GM23338 (cell line): ENCODE measurements around the gene CREB3L2. TPM values are rescaled to one million over a fixed set of nuclear protein-coding genes. Genes with fewer than 3 reads are reported as not detected.

Experiments
- ATAC-seq: fragments of 200-7000 bp; cut with Tn5 transposase; 3 replicates; pipeline ENCODE4 v1.9.1; 2020
- DNase-seq: peaks from one replicate; pipeline ENCODE4 v3.0.0-alpha.2; 2015; ENCODE audit warnings: low spot score
- H2AFZ ChIP-seq: fragments of 200-600 bp; sonication (generic); 2 replicates; pipeline ENCODE4 v1.8.0; 2016; ENCODE audit warnings: antibody characterized with exemption, mild to moderate bottlenecking, moderate library complexity
- H3F3A ChIP-seq: fragments of 200-600 bp; sonication (generic); replicated peaks from 2 replicates; pipeline ENCODE4 v1.8.0; 2017; ENCODE audit warnings: antibody characterized with exemption, mixed run types, low read depth
- H3K27ac ChIP-seq: fragments of 200-600 bp; sonication (generic); 2 replicates; pipeline ENCODE4 v1.6.1; 2016; ENCODE audit warnings: low read depth
- H3K27me3 ChIP-seq: fragments of 200-600 bp; sonication (generic); 2 replicates; pipeline ENCODE4 v1.8.0; 2016; ENCODE audit warnings: mild to moderate bottlenecking, mixed run types, moderate library complexity; ENCODE audit not compliant: insufficient read depth
- H3K36me3 ChIP-seq: fragments of 200-600 bp; sonication (generic); 2 replicates; pipeline ENCODE4 v1.8.0; 2016; ENCODE audit warnings: mild to moderate bottlenecking; ENCODE audit not compliant: insufficient read depth
- H3K4me1 ChIP-seq: fragments of 200-600 bp; sonication (generic); 2 replicates; pipeline ENCODE4 v1.8.0; 2016; ENCODE audit warnings: mild to moderate bottlenecking, moderate library complexity; ENCODE audit not compliant: insufficient read depth
- H3K4me2 ChIP-seq: fragments of 200-600 bp; sonication (generic); 2 replicates; pipeline ENCODE4 v1.7.1; 2017; ENCODE audit warnings: mixed run types
- H3K4me3 ChIP-seq: fragments of 200-600 bp; sonication (generic); 2 replicates; pipeline ENCODE4 v1.6.1; 2016; ENCODE audit warnings: mixed run types
- H3K79me2 ChIP-seq: fragments of 200-600 bp; sonication (generic); replicated peaks from 2 replicates; pipeline ENCODE4 v1.8.0; 2017; ENCODE audit warnings: mild to moderate bottlenecking; ENCODE audit not compliant: insufficient read depth
- H3K9me2 ChIP-seq: fragments of 200-600 bp; sonication (generic); 2 replicates; pipeline ENCODE4 v1.8.0; 2017; ENCODE audit not compliant: insufficient read depth
- H4K20me1 ChIP-seq: fragments of 200-600 bp; sonication (generic); replicated peaks from 2 replicates; pipeline ENCODE4 v1.8.0; 2017; ENCODE audit warnings: mild to moderate bottlenecking; ENCODE audit not compliant: insufficient read depth
- H3K27ac Mint-ChIP-seq: 2 replicates; pipeline ENCODE4 v1.8.0; 2020; ENCODE audit warnings: inconsistent platforms, mild to moderate bottlenecking, moderate library complexity, mixed read lengths
- H3K27me3 Mint-ChIP-seq: 3 replicates; pipeline ENCODE4 v1.8.0; 2022; ENCODE audit warnings: low read depth, mild to moderate bottlenecking, moderate library complexity, mixed read lengths, inconsistent platforms; ENCODE audit not compliant: insufficient read depth, poor library complexity
- H3K36me3 Mint-ChIP-seq: 3 replicates; pipeline ENCODE4 v1.8.0; 2021; ENCODE audit warnings: low read depth, mild to moderate bottlenecking, inconsistent platforms, moderate library complexity, mixed read lengths
- H3K4me1 Mint-ChIP-seq: 3 replicates; pipeline ENCODE4 v1.8.0; 2020; ENCODE audit warnings: mild to moderate bottlenecking, inconsistent platforms, mixed read lengths
- H3K4me3 Mint-ChIP-seq: 3 replicates; pipeline ENCODE4 v1.8.0; 2021; ENCODE audit warnings: moderate library complexity, mild to moderate bottlenecking, inconsistent platforms, mixed read lengths
- H3K9me3 Mint-ChIP-seq: 3 replicates; pipeline ENCODE4 v1.8.0; 2020; ENCODE audit warnings: moderate library complexity, mild to moderate bottlenecking, inconsistent platforms, mixed read lengths
- CTCF ChIP-seq, 2 experiments: fragments of 200-600 bp in 1 of 2; sonication (generic) in 1 of 2; conservative IDR thresholded peaks; 2 replicates each; pipeline versions ENCODE4 v1.5.1 to v1.6.1; 2016 to 2017; ENCODE audit warnings: antibody characterized with exemption in 2 of 2, low read depth in 2 of 2, mild to moderate bottlenecking in 2 of 2, moderate library complexity in 1 of 2
- EZH2 ChIP-seq: fragments of 200-600 bp; sonication (generic); IDR thresholded peaks from one replicate; pipeline ENCODE4 v1.8.0; 2017; ENCODE audit warnings: antibody characterized with exemption, mild to moderate bottlenecking, low read depth; ENCODE audit not compliant: unreplicated experiment
- POLR2AphosphoS5 ChIP-seq: IDR thresholded peaks from 2 replicates; pipeline ENCODE4 v1.6.1; 2016; ENCODE audit warnings: antibody characterized with exemption, low read depth
- polyA plus RNA-seq: library from polyadenylated mRNA; unstranded; fragments of >200 nt; fragmentation: Nextera tagmentation; extraction: Ambion mirVana; gene quantifications from 2 replicates; pipeline ENCODE4 v1.2.1, GENCODE V29; 2016
- total RNA-seq: library from RNA; depleted of rRNA; stranded (reverse); fragments of >200 nt; shearing (Covaris generic); gene quantifications from 2 replicates; pipeline ENCODE4 v1.2.3, GENCODE V29; 2014
- TF ChIP-seq, protein P1 (sequence below): fragments of 250-450 bp; sonication (Bioruptor Pico); IDR thresholded peaks from 2 replicates; pipeline ENCODE4 v1.5.0; 2020; ENCODE audit warnings: mild to moderate bottlenecking, moderate library complexity
- TF ChIP-seq, protein P2 (sequence below): IDR thresholded peaks from one replicate; pipeline ENCODE4 v1.6.1; 2018; ENCODE audit warnings: antibody characterized with exemption; ENCODE audit not compliant: unreplicated experiment

CREB3L2 gene
- total and polyA plus RNA-seq, 2 experiments from 2014 or later: 14.5 to 27.1 TPM

GRCh38 chr7:137980308-137980707 lies 21.6 kb downstream of the CREB3L2 start:
- Histone ChIP-seq H4K20me1 (peaks cover 3% of the 10 kb centered on the region), H3K79me2 (peaks cover 99% of the 10 kb centered on the region), H3K9me2 (no peaks in the 10 kb centered on the region), H3K36me3 (no peaks in the 10 kb centered on the region; the same call in 1 of the 2 replicates), H3F3A (no peaks in the 10 kb centered on the region), H3K27me3 (no peaks in the 10 kb centered on the region), H3K4me2 (no peak overlapping the region), H3K27ac (no peak overlapping the region), H3K4me3 (no peak overlapping the region), H3K4me1 (peaks cover 9% of the 10 kb centered on the region), H2AFZ (no peak overlapping the region)
- H3K36me3 Mint-ChIP-seq: peaks cover 28% of the 10 kb centered on the region
- 0 out of 2 replicates have a peak overlapping the region, but pooled peaks have one; percentile 38 for H3K27ac Mint-ChIP-seq
- no peak overlapping the region for H3K4me3 Mint-ChIP-seq
- H3K27me3 Mint-ChIP-seq: peaks cover 6% of the 10 kb centered on the region
- ATAC-seq: no peak
- H3K4me1 Mint-ChIP-seq: peaks cover 21% of the 10 kb centered on the region
- H3K9me3 Mint-ChIP-seq: peaks cover 4% of the 10 kb centered on the region; the same call in 2 of the 3 replicates
- TF ChIP-seq, protein P1, sequence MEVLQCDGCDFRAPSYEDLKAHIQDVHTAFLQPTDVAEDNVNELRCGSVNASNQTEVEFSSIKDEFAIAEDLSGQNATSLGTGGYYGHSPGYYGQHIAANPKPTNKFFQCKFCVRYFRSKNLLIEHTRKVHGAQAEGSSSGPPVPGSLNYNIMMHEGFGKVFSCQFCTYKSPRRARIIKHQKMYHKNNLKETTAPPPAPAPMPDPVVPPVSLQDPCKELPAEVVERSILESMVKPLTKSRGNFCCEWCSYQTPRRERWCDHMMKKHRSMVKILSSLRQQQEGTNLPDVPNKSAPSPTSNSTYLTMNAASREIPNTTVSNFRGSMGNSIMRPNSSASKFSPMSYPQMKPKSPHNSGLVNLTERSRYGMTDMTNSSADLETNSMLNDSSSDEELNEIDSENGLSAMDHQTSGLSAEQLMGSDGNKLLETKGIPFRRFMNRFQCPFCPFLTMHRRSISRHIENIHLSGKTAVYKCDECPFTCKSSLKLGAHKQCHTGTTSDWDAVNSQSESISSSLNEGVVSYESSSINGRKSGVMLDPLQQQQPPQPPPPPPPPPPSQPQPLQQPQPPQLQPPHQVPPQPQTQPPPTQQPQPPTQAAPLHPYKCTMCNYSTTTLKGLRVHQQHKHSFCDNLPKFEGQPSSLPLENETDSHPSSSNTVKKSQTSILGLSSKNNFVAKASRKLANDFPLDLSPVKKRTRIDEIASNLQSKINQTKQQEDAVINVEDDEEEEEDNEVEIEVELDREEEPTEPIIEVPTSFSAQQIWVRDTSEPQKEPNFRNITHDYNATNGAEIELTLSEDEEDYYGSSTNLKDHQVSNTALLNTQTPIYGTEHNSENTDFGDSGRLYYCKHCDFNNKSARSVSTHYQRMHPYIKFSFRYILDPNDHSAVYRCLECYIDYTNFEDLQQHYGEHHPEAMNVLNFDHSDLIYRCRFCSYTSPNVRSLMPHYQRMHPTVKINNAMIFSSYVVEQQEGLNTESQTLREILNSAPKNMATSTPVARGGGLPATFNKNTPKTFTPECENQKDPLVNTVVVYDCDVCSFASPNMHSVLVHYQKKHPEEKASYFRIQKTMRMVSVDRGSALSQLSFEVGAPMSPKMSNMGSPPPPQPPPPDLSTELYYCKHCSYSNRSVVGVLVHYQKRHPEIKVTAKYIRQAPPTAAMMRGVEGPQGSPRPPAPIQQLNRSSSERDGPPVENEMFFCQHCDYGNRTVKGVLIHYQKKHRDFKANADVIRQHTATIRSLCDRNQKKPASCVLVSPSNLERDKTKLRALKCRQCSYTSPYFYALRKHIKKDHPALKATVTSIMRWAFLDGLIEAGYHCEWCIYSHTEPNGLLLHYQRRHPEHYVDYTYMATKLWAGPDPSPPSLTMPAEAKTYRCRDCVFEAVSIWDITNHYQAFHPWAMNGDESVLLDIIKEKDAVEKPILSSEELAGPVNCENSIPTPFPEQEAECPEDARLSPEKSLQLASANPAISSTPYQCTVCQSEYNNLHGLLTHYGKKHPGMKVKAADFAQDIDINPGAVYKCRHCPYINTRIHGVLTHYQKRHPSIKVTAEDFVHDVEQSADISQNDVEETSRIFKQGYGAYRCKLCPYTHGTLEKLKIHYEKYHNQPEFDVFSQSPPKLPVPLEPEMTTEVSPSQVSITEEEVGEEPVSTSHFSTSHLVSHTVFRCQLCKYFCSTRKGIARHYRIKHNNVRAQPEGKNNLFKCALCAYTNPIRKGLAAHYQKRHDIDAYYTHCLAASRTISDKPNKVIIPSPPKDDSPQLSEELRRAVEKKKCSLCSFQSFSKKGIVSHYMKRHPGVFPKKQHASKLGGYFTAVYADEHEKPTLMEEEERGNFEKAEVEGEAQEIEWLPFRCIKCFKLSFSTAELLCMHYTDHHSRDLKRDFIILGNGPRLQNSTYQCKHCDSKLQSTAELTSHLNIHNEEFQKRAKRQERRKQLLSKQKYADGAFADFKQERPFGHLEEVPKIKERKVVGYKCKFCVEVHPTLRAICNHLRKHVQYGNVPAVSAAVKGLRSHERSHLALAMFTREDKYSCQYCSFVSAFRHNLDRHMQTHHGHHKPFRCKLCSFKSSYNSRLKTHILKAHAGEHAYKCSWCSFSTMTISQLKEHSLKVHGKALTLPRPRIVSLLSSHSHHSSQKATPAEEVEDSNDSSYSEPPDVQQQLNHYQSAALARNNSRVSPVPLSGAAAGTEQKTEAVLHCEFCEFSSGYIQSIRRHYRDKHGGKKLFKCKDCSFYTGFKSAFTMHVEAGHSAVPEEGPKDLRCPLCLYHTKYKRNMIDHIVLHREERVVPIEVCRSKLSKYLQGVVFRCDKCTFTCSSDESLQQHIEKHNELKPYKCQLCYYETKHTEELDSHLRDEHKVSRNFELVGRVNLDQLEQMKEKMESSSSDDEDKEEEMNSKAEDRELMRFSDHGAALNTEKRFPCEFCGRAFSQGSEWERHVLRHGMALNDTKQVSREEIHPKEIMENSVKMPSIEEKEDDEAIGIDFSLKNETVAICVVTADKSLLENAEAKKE: no peak
- TF ChIP-seq, protein P2, sequence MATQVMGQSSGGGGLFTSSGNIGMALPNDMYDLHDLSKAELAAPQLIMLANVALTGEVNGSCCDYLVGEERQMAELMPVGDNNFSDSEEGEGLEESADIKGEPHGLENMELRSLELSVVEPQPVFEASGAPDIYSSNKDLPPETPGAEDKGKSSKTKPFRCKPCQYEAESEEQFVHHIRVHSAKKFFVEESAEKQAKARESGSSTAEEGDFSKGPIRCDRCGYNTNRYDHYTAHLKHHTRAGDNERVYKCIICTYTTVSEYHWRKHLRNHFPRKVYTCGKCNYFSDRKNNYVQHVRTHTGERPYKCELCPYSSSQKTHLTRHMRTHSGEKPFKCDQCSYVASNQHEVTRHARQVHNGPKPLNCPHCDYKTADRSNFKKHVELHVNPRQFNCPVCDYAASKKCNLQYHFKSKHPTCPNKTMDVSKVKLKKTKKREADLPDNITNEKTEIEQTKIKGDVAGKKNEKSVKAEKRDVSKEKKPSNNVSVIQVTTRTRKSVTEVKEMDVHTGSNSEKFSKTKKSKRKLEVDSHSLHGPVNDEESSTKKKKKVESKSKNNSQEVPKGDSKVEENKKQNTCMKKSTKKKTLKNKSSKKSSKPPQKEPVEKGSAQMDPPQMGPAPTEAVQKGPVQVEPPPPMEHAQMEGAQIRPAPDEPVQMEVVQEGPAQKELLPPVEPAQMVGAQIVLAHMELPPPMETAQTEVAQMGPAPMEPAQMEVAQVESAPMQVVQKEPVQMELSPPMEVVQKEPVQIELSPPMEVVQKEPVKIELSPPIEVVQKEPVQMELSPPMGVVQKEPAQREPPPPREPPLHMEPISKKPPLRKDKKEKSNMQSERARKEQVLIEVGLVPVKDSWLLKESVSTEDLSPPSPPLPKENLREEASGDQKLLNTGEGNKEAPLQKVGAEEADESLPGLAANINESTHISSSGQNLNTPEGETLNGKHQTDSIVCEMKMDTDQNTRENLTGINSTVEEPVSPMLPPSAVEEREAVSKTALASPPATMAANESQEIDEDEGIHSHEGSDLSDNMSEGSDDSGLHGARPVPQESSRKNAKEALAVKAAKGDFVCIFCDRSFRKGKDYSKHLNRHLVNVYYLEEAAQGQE: no peak
- TF ChIP-seq CTCF (conservative IDR thresholded peaks at IDR 0.05; ENCODE audit: low read depth in 2 of 2): no peak
- TF ChIP-seq EZH2: no peak
- TF ChIP-seq POLR2AphosphoS5: no peak
- no peak for DNase-seq
